ENCODE data around the gene KIAA1217. TPM values are rescaled to one million over a fixed set of nuclear protein-coding genes. Genes with fewer than 3 reads are reported as not detected.

KIAA1217 gene
- total RNA-seq, 3 donors from 2014 or later (not counting 1 experiment from before 2014, with no cell fraction given), result not detected

DNA sequence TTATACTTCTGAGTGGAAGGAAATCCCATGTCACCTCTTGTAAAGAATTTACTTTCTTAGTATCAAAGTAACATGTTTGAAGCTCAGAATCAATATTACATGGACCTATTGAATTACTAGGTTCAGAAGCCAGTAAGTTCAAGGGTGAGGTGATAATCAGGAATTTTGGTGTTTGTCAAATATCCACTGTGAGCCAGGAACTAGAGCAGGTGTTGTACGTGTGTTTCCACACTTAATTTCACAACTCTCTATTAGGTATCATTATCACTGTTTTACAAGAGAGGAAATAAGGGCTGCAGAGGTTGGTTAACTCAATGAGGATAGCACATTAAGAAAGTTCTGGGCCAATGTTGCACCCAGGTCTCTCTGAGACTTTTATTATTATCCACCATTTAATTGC lies 130.4 kb downstream of the KIAA1217 start:
- H3K9me3 Mint-ChIP-seq, result peaks cover 0 to 2% of the 10 kb centered on the region in 2 donors
- no peak overlapping the region for H3K27ac ChIP-seq (ENCODE audit: low read length)
- no peaks in the 10 kb centered on the region for H3K9me3 ChIP-seq (ENCODE audit: control insufficient read depth, insufficient read depth, low read length)
- no peaks in the 10 kb centered on the region for H3K4me1 ChIP-seq (ENCODE audit: control insufficient read depth, insufficient read depth, low read length)
- no peak for ATAC-seq
- H3K4me3 Mint-ChIP-seq, result no peak overlapping the region
- no peak overlapping the region for H3K4me3 ChIP-seq (ENCODE audit: low read length)
- H3K27ac Mint-ChIP-seq, result no peak overlapping the region
- no peaks in the 10 kb centered on the region for H3K27me3 Mint-ChIP-seq (ENCODE audit: low read depth in 2 of 2)
- WGBS (ENCODE audit: insufficient coverage), result no CpG with 5 or more reads among the region's 1 CpG
- H3K4me1 Mint-ChIP-seq, result no peaks in the 10 kb centered on the region
- no peak for TF ChIP-seq CTCF (IDR thresholded peaks at IDR 0.05)
- no peak for DNase-seq
- no peaks in the 10 kb centered on the region for H3K36me3 Mint-ChIP-seq
- no peaks in the 10 kb centered on the region for H3K27me3 ChIP-seq (ENCODE audit: control insufficient read depth, insufficient read depth, low read length)
- H3K36me3 ChIP-seq (ENCODE audit: control insufficient read depth, insufficient read depth, low read length), result no peaks in the 10 kb centered on the region
- intact Hi-C loops (cut with micrococcal nuclease), result no loop called here

GRCh38 chr10:24340446-24340845 lies 131.5 kb downstream of the KIAA1217 start:
- ATAC-seq, result no peak
- intact Hi-C loops (cut with micrococcal nuclease), result no loop called here
- no peak for TF ChIP-seq CTCF (IDR thresholded peaks at IDR 0.05)

GRCh38 chr10:24340883-24341282 lies 131.9 kb downstream of the KIAA1217 start:
- H3K27ac Mint-ChIP-seq, result no peak overlapping the region
- Histone ChIP-seq H3K4me3 (ENCODE audit: low read length) (no peak overlapping the region), H3K36me3 (ENCODE audit: control insufficient read depth, insufficient read depth, low read length) (no peaks in the 10 kb centered on the region), H3K9me3 (ENCODE audit: control insufficient read depth, insufficient read depth, low read length) (no peaks in the 10 kb centered on the region), H3K27me3 (ENCODE audit: control insufficient read depth, insufficient read depth, low read length) (no peaks in the 10 kb centered on the region), H3K27ac (ENCODE audit: low read length) (no peak overlapping the region), H3K4me1 (ENCODE audit: control insufficient read depth, insufficient read depth, low read length) (no peaks in the 10 kb centered on the region)
- no peaks in the 10 kb centered on the region for H3K4me1 Mint-ChIP-seq
- DNase-seq (no peak), ATAC-seq (no peak)
- no peak for TF ChIP-seq CTCF (IDR thresholded peaks at IDR 0.05)
- peaks cover 0 to 2% of the 10 kb centered on the region in 2 donors for H3K9me3 Mint-ChIP-seq
- 94% methylated on average over 6 of the region's 7 CpGs for WGBS (ENCODE audit: insufficient coverage)
- no peaks in the 10 kb centered on the region for H3K27me3 Mint-ChIP-seq (ENCODE audit: low read depth in 2 of 2)
- no peak overlapping the region for H3K4me3 Mint-ChIP-seq
- no peaks in the 10 kb centered on the region for H3K36me3 Mint-ChIP-seq
- intact Hi-C loops (cut with micrococcal nuclease), result no loop called here

More at GRCh38 chr10:24340446-24340845, 131.5 kb downstream of the KIAA1217 start:
- Mint-ChIP-seq H3K4me3 (no peak overlapping the region), H3K36me3 (no peaks in the 10 kb centered on the region), H3K9me3 (peaks cover 0 to 2% of the 10 kb centered on the region in 2 donors), H3K27ac (no peak overlapping the region), H3K27me3 (ENCODE audit: low read depth in 2 of 2) (no peaks in the 10 kb centered on the region), H3K4me1 (no peaks in the 10 kb centered on the region)
- DNase-seq, result no peak
- WGBS (ENCODE audit: insufficient coverage), result 86% methylated on average over 6 of the region's 6 CpGs
- Histone ChIP-seq H3K27me3 (ENCODE audit: control insufficient read depth, insufficient read depth, low read length) (no peaks in the 10 kb centered on the region), H3K9me3 (ENCODE audit: control insufficient read depth, insufficient read depth, low read length) (no peaks in the 10 kb centered on the region), H3K4me3 (ENCODE audit: low read length) (no peak overlapping the region), H3K36me3 (ENCODE audit: control insufficient read depth, insufficient read depth, low read length) (no peaks in the 10 kb centered on the region), H3K4me1 (ENCODE audit: control insufficient read depth, insufficient read depth, low read length) (no peaks in the 10 kb centered on the region), H3K27ac (ENCODE audit: low read length) (no peak overlapping the region)

DNA sequence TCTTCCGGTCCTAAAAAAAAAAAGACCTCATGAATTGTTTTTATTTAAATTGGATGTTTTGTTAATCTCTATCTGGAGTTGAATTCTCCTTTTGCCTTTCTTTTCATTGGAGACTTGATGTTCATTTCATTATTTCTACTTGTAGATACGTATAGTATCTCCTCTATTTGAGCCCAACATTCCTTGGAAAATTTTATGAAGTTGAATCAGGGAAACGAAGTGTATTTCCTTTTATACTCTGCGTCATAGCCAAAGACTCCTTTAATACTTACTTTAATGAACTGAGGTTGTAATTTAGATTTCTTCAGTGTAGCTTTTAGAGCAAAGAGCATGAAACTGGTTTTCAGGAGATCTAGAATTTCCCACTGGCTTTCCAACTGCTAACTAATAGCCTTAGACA lies 132.4 kb downstream of the KIAA1217 start:
- WGBS (ENCODE audit: insufficient coverage), result 100% methylated on average over 1 of the region's 4 CpGs
- H3K4me1 ChIP-seq (ENCODE audit: control insufficient read depth, insufficient read depth, low read length), result no peaks in the 10 kb centered on the region
- Mint-ChIP-seq H3K27me3 (ENCODE audit: low read depth in 2 of 2) (no peaks in the 10 kb centered on the region), H3K36me3 (no peaks in the 10 kb centered on the region), H3K9me3 (peaks cover 0 to 2% of the 10 kb centered on the region in 2 donors), H3K4me1 (no peaks in the 10 kb centered on the region), H3K27ac (no peak overlapping the region), H3K4me3 (no peak overlapping the region)
- no peaks in the 10 kb centered on the region for H3K36me3 ChIP-seq (ENCODE audit: control insufficient read depth, insufficient read depth, low read length)
- H3K9me3 ChIP-seq (ENCODE audit: control insufficient read depth, insufficient read depth, low read length), result no peaks in the 10 kb centered on the region
- H3K27me3 ChIP-seq (ENCODE audit: control insufficient read depth, insufficient read depth, low read length), result no peaks in the 10 kb centered on the region
- no peak overlapping the region for H3K27ac ChIP-seq (ENCODE audit: low read length)
- no peak overlapping the region for H3K4me3 ChIP-seq (ENCODE audit: low read length)
- no peak for DNase-seq
- no peak for TF ChIP-seq CTCF (IDR thresholded peaks at IDR 0.05)
- intact Hi-C loops (cut with micrococcal nuclease), result no loop called here
- no peak for ATAC-seq
